ENCODE measurements around the gene PCSK1N.

The PCSK1N gene

DNA sequence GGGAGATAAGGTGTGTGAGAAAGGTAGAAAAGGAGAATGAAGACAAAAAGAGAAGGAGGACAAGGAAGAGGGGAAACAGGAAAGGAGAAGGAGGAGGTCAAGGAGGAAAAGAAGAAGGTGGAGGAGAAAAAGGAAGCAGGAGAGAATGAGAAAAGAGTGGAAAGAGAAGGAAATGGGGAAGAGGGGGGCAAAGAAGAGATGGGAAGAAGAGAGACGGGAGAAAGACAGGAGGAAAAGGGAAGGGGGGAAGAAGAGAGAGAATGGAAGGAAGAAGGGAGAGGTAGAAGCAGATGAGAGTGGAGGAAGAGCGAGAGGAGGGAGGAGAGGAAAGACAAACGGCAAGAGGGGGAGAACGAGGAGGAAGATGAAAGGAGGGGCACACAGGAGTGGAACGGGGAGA lies 44.9 kb downstream of the PCSK1N start:
- TF ChIP-seq TSHZ2 (CRISPR knock-in tag; IDR thresholded peaks at IDR 0.05), result no peak
- TF ChIP-seq ZNF565 (CRISPR knock-in tag; conservative IDR thresholded peaks at IDR 0.05; ENCODE audit: low read depth), result no peak
- TF ChIP-seq ARNTL (CRISPR knock-in tag; IDR thresholded peaks at IDR 0.05; ENCODE audit: borderline replicate concordance, low read depth), result no peak
- no peak for TF ChIP-seq ZFP3 (CRISPR knock-in tag; IDR thresholded peaks at IDR 0.05)
- no peak for TF ChIP-seq CREB5 (CRISPR knock-in tag; IDR thresholded peaks at IDR 0.05; ENCODE audit: low read depth)
- no peak for TF ChIP-seq TOX (CRISPR knock-in tag; IDR thresholded peaks at IDR 0.05; ENCODE audit: borderline replicate concordance)
- TF ChIP-seq POU6F1 (CRISPR knock-in tag; IDR thresholded peaks at IDR 0.05; ENCODE audit: borderline replicate concordance, low read depth), result no peak
- no peak for TF ChIP-seq SNAI2 (CRISPR knock-in tag; IDR thresholded peaks at IDR 0.05)
- TF ChIP-seq TCF4 (CRISPR knock-in tag; IDR thresholded peaks at IDR 0.05; ENCODE audit: borderline replicate concordance), result no peak
- TF ChIP-seq, protein P1, sequence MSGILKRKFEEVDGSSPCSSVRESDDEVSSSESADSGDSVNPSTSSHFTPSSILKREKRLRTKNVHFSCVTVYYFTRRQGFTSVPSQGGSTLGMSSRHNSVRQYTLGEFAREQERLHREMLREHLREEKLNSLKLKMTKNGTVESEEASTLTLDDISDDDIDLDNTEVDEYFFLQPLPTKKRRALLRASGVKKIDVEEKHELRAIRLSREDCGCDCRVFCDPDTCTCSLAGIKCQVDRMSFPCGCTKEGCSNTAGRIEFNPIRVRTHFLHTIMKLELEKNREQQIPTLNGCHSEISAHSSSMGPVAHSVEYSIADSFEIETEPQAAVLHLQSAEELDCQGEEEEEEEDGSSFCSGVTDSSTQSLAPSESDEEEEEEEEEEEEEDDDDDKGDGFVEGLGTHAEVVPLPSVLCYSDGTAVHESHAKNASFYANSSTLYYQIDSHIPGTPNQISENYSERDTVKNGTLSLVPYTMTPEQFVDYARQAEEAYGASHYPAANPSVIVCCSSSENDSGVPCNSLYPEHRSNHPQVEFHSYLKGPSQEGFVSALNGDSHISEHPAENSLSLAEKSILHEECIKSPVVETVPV (CRISPR knock-in tag; IDR thresholded peaks at IDR 0.05), result no peak
- TF ChIP-seq PATZ1 (CRISPR knock-in tag; IDR thresholded peaks at IDR 0.05; ENCODE audit: borderline replicate concordance), result no peak
- no peak for TF ChIP-seq ESRRG (CRISPR knock-in tag; IDR thresholded peaks at IDR 0.05)
- no peak for TF ChIP-seq GLIS3 (CRISPR knock-in tag; IDR thresholded peaks at IDR 0.05)
- no peak for TF ChIP-seq ZFP30 (CRISPR knock-in tag; IDR thresholded peaks at IDR 0.05)
- TF ChIP-seq BACH2 (CRISPR knock-in tag; IDR thresholded peaks at IDR 0.05; ENCODE audit: borderline replicate concordance), result no peak
- no peak for ATAC-seq

DNA sequence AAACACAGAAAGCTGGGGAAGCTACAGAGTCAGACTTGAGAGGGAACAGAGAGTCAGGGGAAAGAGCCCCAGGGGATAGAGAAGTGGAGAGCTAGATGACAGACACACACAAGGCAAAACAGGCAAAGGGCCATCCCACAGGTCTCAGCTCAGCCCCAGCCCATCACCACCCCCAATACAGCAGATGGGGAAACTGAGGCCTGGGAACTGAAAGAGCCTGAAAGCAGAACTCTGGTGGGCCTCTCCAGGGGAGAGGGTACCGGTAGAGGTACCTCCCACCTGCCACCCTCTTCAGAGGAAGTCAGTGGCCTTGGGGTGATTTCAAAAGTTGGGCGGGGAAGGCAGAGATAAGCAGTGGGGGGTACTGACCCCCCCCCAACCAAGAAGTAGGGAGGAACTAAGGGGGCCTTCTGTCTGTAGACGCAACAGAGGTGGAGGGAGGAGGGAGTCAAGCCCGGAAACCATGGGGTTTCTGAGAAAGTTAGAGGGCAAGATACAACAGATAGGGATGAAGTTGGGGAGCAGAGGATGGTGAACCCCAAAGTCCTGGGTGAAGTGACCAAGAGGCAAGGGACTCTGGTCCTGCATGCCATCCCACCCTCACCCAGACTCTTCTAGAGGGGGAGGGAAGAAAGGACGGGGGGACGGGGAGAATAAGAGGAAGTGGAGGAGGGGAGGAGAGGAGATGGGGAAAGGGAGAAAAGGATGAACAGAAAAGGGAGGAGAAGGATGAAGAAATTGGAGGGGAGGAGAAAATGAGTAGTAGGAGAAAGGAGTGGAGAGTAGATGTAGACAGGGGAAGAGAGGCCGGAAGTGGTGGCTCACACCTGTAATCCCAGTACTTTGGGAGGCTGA lies 45.8 kb downstream of the PCSK1N start:
- ATAC-seq, result no peak
- TF ChIP-seq ARNTL (CRISPR knock-in tag; IDR thresholded peaks at IDR 0.05; ENCODE audit: borderline replicate concordance, low read depth) (no peak), SNAI2 (CRISPR knock-in tag; IDR thresholded peaks at IDR 0.05) (no peak), ZFP30 (CRISPR knock-in tag; IDR thresholded peaks at IDR 0.05) (no peak), ZNF565 (CRISPR knock-in tag; conservative IDR thresholded peaks at IDR 0.05; ENCODE audit: low read depth) (no peak), BACH2 (CRISPR knock-in tag; IDR thresholded peaks at IDR 0.05; ENCODE audit: borderline replicate concordance) (no peak)

DNA sequence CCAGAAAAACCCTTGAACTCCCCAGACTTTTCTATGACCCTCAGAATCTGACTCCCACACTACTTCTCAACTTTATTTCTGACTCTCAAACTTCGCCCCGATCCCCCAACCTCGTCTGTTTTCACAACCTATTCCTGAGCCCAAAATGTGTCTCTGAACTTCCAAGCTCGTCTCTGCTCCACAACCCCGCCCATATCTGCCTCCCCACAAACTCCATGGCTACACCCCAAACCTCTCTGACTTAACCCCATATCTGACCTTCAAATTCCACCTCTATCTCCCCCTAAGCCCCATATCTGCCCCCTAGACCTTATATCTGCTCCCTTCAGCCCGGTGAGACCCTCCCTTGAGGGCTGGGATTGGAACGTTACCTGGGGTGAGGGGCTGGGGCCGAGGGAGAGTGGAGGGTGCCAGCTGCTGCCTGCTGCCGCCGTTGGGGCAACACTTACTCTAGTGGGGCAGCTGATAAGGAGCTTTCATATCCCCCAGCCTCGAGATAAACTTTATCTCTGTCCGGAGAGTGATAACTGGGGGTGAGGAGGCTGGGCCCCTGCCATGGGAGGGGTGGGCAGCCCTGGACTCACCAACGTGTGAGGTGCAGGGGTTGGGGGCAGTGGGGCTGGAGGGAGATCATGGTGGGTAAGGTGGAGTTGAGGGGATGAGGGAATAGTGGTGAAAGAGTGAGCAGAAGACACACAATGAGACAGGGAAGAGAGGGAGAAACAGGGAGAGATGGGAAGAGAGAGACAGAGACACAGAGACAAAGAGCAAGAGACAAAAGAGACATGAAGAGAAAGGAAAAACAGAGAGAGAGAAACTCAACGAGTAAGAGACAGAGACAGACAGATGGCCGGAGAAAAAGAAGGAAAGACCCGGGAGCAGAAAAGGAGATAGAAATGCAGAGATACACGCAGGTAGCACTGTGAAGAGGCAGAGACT lies 47.6 kb downstream of the PCSK1N start:
- TF ChIP-seq CSDC2 (CRISPR knock-in tag; IDR thresholded peaks at IDR 0.05) (no peak), CREB5 (CRISPR knock-in tag; IDR thresholded peaks at IDR 0.05; ENCODE audit: low read depth) (no peak), GLIS3 (CRISPR knock-in tag; IDR thresholded peaks at IDR 0.05) (no peak), PATZ1 (CRISPR knock-in tag; IDR thresholded peaks at IDR 0.05; ENCODE audit: borderline replicate concordance) (no peak), ARNTL (CRISPR knock-in tag; IDR thresholded peaks at IDR 0.05; ENCODE audit: borderline replicate concordance, low read depth) (no peak), ZNF8 (CRISPR knock-in tag; IDR thresholded peaks at IDR 0.05) (no peak), ZFP3 (CRISPR knock-in tag; IDR thresholded peaks at IDR 0.05) (no peak)
- no peak for ATAC-seq
